Left cardiac atrium (tissue), 4 donors: ENCODE results near the gene EEFSEC. TPM values are rescaled to one million over a fixed set of nuclear protein-coding genes. Genes with fewer than 3 reads are reported as not detected.

Experiments
- ATAC-seq, 2 donors: fragments of 200-7000 bp; cut with Tn5 transposase; one replicate each; pipeline ENCODE4 v1.9.1; 2020; ENCODE audit warnings: mild to moderate bottlenecking in 2 of 2, moderate library complexity in 2 of 2
- DNase-seq: peaks from one replicate; pipeline ENCODE4 v3.0.0-alpha.2; 2020
- intact Hi-C, 2 donors: fragments of 100-400 bp; cut with DNase I; formaldehyde crosslinking; loops; one replicate each; pipeline versions ENCODE4 v1.14.1 to v1.15.1; 2022 to 2023
- total RNA-seq, 2 donors: library from RNA; stranded (reverse); fragmentation: NEBNext Ultra II Directional; extraction: Animal tissue kit (Norgen Biotek cat#: 25700); gene quantifications; one replicate each; pipeline ENCODE4 v1.2.1, GENCODE V29; 2021
- donor health status: DM: no; HTN: yes; CAD: no.
- donor health status: DM: no; HTN: yes; CAD: no; lungs with severe emphysema.
- donor health status: DM: yes; HTN: yes; CAD: no.
- donor health status: Dilated cardiomyopathy.

Gene EEFSEC
- total RNA-seq, 2 donors from 2014 or later: 13.5 to 18.9 TPM

- DNase-seq (no peak), ATAC-seq (no peak)
- intact Hi-C loops: no loop called here
These were observed 193.3 kb downstream of the EEFSEC start for GRCh38 chr3:128346562-128346961.

- DNase-seq (no peak), ATAC-seq (no peak)
- intact Hi-C loops: no loop called here
These were observed 194.0 kb downstream of the EEFSEC start for GRCh38 chr3:128347282-128347681.

- intact Hi-C loops: no loop called here
- ATAC-seq (no peak), DNase-seq (no peak)
These were observed 194.8 kb downstream of the EEFSEC start for GRCh38 chr3:128348075-128348474.

- intact Hi-C loops: no loop called here
- ATAC-seq (no peak), DNase-seq (no peak)
These were observed 195.7 kb downstream of the EEFSEC start for GRCh38 chr3:128348805-128349531.

GRCh38 chr3:128349963-128350599 lies 196.8 kb downstream of the EEFSEC start:
- peak in 1 of 2 donors; percentile 5 for ATAC-seq
- intact Hi-C loops: no loop called here
- no peak for DNase-seq

- intact Hi-C loops: no loop called here
- DNase-seq (no peak), ATAC-seq (no peak)
These were observed 198.3 kb downstream of the EEFSEC start for GRCh38 chr3:128351546-128351945.

GRCh38 chr3:128352326-128352725 lies 199.0 kb downstream of the EEFSEC start:
- ATAC-seq (no peak), DNase-seq (no peak)
- intact Hi-C loops: no loop called here

- no peak for ATAC-seq
- intact Hi-C loops: no loop called here
- no peak for DNase-seq
These were observed 200.2 kb downstream of the EEFSEC start for GRCh38 chr3:128353361-128353965.

- intact Hi-C loops: no loop called here
- no peak for ATAC-seq
- no peak for DNase-seq
These were observed 200.9 kb downstream of the EEFSEC start for GRCh38 chr3:128353991-128354687.

GRCh38 chr3:128354788-128355542 lies 201.7 kb downstream of the EEFSEC start:
- intact Hi-C loops: no loop called here
- no peak for ATAC-seq
- no peak for DNase-seq

GRCh38 chr3:128355543-128355919 lies 202.2 kb downstream of the EEFSEC start:
- ATAC-seq (no peak), DNase-seq (no peak)
- intact Hi-C loops: no loop called here

GRCh38 chr3:128356822-128357221 lies 203.5 kb downstream of the EEFSEC start:
- DNase-seq (no peak), ATAC-seq (no peak)
- intact Hi-C loops: no loop called here

- DNase-seq (no peak), ATAC-seq (no peak)
- intact Hi-C loops: no loop called here
These were observed 204.3 kb downstream of the EEFSEC start for GRCh38 chr3:128357538-128357937.

- DNase-seq (no peak), ATAC-seq (no peak)
- intact Hi-C loops: no loop called here
These were observed 205.0 kb downstream of the EEFSEC start for GRCh38 chr3:128358156-128358895.

- no peak for ATAC-seq
These were observed 205.9 kb downstream of the EEFSEC start for GRCh38 chr3:128359060-128359664.

GRCh38 chr3:128359846-128360642 lies 206.8 kb downstream of the EEFSEC start:
- no peak for ATAC-seq
- intact Hi-C loops: no loop called here
- no peak for DNase-seq

More at GRCh38 chr3:128359060-128359664, 205.9 kb downstream of the EEFSEC start:
- intact Hi-C loops: no loop called here
- no peak for DNase-seq

- no peak for ATAC-seq
- DNase-seq: no peak
- intact Hi-C loops: no loop called here
These were observed 207.5 kb downstream of the EEFSEC start for GRCh38 chr3:128360705-128361271.
